GM10248 (cell line): ENCODE results near the gene CD79B.
A peak's percentile ranks its signal among the peaks of the same experiment; 100 is the strongest.

Experiments
- CTCF ChIA-PET: fragments of 300-600 bp; sonication (Branson Sonifier 250); formaldehyde crosslinking; extraction: SDS; loops from one replicate; lab custom pipeline; 2021; ENCODE audit warnings: antibody characterized with exemption; lab: Yijun Ruan, JAX
- POLR2A ChIA-PET: fragments of 350-650 bp; sonication (Branson Sonifier 250); formaldehyde crosslinking; extraction: SDS; loops from one replicate; lab custom pipeline; 2020; ENCODE audit warnings: antibody characterized with exemption; lab: Yijun Ruan, JAX
- DNase-seq: peaks from one replicate; pipeline ENCODE4 v3.0.0; 2012; ENCODE audit errors: extremely low spot score
- TF ChIP-seq, protein P1 (sequence below): IDR thresholded peaks from 2 replicates; pipeline ENCODE4 v1.5.1; 2012; ENCODE audit warnings: mild to moderate bottlenecking, low read depth; ENCODE audit errors: extremely low read depth, missing control alignments, control extremely low read depth

CD79B gene

GRCh38 chr17:63962298-63962744 lies 30.2 kb upstream of the CD79B start:
- DNase-seq, result no peak
- ChIA-PET POLR2A (no interaction called here), CTCF (interaction anchor here (0.8 to 9.1 kb wide), 4 partner anchors 11 to 43 kb away, joined by 3 to 54 read pairs (median 4); no protein-coding TSS in a partner anchor)
- TF ChIP-seq, protein P1, sequence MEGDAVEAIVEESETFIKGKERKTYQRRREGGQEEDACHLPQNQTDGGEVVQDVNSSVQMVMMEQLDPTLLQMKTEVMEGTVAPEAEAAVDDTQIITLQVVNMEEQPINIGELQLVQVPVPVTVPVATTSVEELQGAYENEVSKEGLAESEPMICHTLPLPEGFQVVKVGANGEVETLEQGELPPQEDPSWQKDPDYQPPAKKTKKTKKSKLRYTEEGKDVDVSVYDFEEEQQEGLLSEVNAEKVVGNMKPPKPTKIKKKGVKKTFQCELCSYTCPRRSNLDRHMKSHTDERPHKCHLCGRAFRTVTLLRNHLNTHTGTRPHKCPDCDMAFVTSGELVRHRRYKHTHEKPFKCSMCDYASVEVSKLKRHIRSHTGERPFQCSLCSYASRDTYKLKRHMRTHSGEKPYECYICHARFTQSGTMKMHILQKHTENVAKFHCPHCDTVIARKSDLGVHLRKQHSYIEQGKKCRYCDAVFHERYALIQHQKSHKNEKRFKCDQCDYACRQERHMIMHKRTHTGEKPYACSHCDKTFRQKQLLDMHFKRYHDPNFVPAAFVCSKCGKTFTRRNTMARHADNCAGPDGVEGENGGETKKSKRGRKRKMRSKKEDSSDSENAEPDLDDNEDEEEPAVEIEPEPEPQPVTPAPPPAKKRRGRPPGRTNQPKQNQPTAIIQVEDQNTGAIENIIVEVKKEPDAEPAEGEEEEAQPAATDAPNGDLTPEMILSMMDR, result no peak

- CTCF ChIA-PET, result interaction anchor here (0.8 to 9.1 kb wide), 4 partner anchors 10 to 42 kb away, joined by 3 to 54 read pairs (median 4); no protein-coding TSS in a partner anchor
- DNase-seq, result peak; percentile 74
- POLR2A ChIA-PET, result interaction anchor here (0.6 kb wide), 1 partner anchor 538 kb away, joined by 4 read pairs; no protein-coding TSS in a partner anchor
- TF ChIP-seq, protein P1, result no peak
These were observed 29.5 kb upstream of the CD79B start for GRCh38 chr17:63961355-63962212.

GRCh38 chr17:63960430-63960829 lies 28.3 kb upstream of the CD79B start:
- TF ChIP-seq, protein P1, result no peak
- POLR2A ChIA-PET, result no interaction called here
- DNase-seq, result no peak
- CTCF ChIA-PET, result interaction anchor here (1.0 to 7.2 kb wide), 3 partner anchors 9 to 41 kb away, joined by 3 to 49 read pairs (median 7); partner anchors contain the start of gene GH1

- POLR2A ChIA-PET, result no interaction called here
- CTCF ChIA-PET, result interaction anchor here (1.0 to 7.2 kb wide), 3 partner anchors 8 to 41 kb away, joined by 3 to 49 read pairs (median 7); partner anchors contain the start of gene GH1
- no peak for DNase-seq
- TF ChIP-seq, protein P1, result no peak
These were observed 27.9 kb upstream of the CD79B start for GRCh38 chr17:63960006-63960405.

- ChIA-PET CTCF (interaction anchor here (0.7 to 7.2 kb wide), 9 partner anchors 10 to 177 kb away, joined by 3 to 49 read pairs (median 4); partner anchors contain the start of genes CSHL1 and GH1), POLR2A (no interaction called here)
- no peak for DNase-seq
- TF ChIP-seq, protein P1, result no peak
These were observed 24.3 kb upstream of the CD79B start for GRCh38 chr17:63956296-63956920.

DNA sequence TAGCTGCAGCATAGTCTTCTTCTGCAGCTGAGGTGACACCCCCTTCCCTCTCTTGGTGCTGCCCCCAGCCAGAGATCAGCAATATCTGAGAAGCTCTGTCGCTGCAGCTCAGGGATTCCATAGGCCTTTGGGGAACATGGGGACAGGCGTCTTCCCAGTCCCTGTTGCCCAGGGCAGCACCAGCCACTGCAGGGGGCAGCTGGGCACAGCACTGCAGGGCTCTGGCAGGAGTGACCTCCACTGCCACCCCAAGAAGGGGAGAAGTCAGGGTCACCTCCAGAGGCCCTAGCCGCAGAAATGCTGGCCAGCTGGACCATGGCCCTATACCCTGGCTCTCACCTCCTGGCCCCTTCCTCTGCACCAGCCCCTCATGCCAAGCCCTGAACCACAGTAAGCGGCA lies 23.7 kb upstream of the CD79B start:
- TF ChIP-seq, protein P1, result no peak
- ChIA-PET CTCF (interaction anchor here (0.7 to 7.2 kb wide), 7 partner anchors 9 to 73 kb away, joined by 3 to 49 read pairs (median 5); partner anchors contain the start of genes CSHL1 and GH1), POLR2A (no interaction called here)

More for the DNA sequence above, 23.7 kb upstream of the CD79B start:
- DNase-seq, result no peak
